HG03039 (cell line): ENCODE results near the gene TGFBI.

Source experiments
- ATAC-seq: cut with Tn5 transposase; IDR thresholded peaks from one replicate; pipeline ENCODE4 v1.9.1; 2021; ENCODE audit warnings: mild to moderate bottlenecking, moderate library complexity; ENCODE audit not compliant: unreplicated experiment

TGFBI gene

GRCh38 chr5:136084698-136085097, 55.9 kb downstream of the TGFBI start:
- ATAC-seq, result no peak

- ATAC-seq, result no peak
Observed at GRCh38 chr5:136086783-136087566, 58.2 kb downstream of the TGFBI start.

GRCh38 chr5:136087961-136088871, 59.4 kb downstream of the TGFBI start:
- no peak for ATAC-seq

- ATAC-seq, result no peak
Observed at GRCh38 chr5:136089791-136090190, 61.0 kb downstream of the TGFBI start.

- ATAC-seq, result no peak
Observed at GRCh38 chr5:136090319-136090718, 61.5 kb downstream of the TGFBI start.

GRCh38 chr5:136094189-136094912, 65.6 kb downstream of the TGFBI start:
- ATAC-seq, result no peak

- ATAC-seq, result no peak
Observed at GRCh38 chr5:136094913-136095641, 66.3 kb downstream of the TGFBI start.

GRCh38 chr5:136098176-136098575, 69.4 kb downstream of the TGFBI start:
- ATAC-seq, result no peak

GRCh38 chr5:136099870-136100269, 71.1 kb downstream of the TGFBI start:
- no peak for ATAC-seq

- no peak for ATAC-seq
Observed at GRCh38 chr5:136101884-136102283, 73.1 kb downstream of the TGFBI start.

GRCh38 chr5:136103118-136103517, 74.3 kb downstream of the TGFBI start:
- ATAC-seq, result no peak

GRCh38 chr5:136104306-136104965, 75.6 kb downstream of the TGFBI start:
- no peak for ATAC-seq

GRCh38 chr5:136106351-136107031, 77.7 kb downstream of the TGFBI start:
- ATAC-seq, result no peak

- ATAC-seq, result peak; percentile 94
Observed at GRCh38 chr5:136108180-136108611, 79.4 kb downstream of the TGFBI start.

GRCh38 chr5:136108766-136109165, 80.0 kb downstream of the TGFBI start:
- no peak for ATAC-seq

- ATAC-seq, result no peak
Observed at GRCh38 chr5:136109453-136110135, 80.8 kb downstream of the TGFBI start.
